GM21390 (cell line): ENCODE results near the gene SUMO1.

Experiments used
- ATAC-seq: cut with Tn5 transposase; IDR thresholded peaks from one replicate; pipeline ENCODE4 v1.9.1; 2021; ENCODE audit not compliant: unreplicated experiment

The SUMO1 gene

GRCh38 chr2:202157211-202157990 lies 81.0 kb downstream of the SUMO1 start:
- no peak for ATAC-seq
